Stimulated activated CD4-positive, alpha-beta T cell treated with anti-CD3 and anti-CD28 coated beads, Interleukin-2, amount 100 ng/mL, for 48 hours (primary cell): ENCODE data around the gene TENT4B.

Experiments used
- DNase-seq, 2 donors: peaks; one replicate each; pipeline ENCODE4 v3.0.0-alpha.2; 2020

The TENT4B gene

DNA sequence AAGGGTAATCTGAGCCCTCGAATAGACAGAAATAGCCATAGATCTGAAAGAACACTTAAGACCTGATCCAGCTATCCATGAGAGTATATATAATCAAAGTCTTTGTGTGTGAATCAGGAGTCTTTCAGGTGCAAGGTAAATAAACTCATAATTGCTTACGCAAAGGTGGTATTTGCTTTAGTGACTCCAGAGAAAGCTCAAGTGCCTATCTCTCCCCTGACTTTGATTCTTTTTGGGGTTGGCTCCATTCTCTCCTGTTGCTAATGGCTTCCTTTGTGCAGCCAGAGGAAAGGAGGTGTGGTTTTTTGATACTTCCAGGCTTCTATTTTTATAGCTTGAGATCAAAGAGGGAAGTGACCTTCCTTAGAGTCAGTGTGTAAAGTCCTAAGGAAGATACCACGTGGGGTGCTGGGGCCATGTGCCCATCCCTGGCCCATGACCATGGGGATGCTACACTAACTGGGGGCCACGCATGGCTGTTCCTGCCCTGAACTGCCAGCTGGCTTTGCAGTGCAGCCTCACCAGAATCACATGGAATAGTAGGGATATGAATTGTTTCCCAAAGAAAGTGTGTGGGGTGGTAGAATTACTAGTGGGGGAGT lies 45.8 kb downstream of the TENT4B start:
- no peak for DNase-seq

DNA sequence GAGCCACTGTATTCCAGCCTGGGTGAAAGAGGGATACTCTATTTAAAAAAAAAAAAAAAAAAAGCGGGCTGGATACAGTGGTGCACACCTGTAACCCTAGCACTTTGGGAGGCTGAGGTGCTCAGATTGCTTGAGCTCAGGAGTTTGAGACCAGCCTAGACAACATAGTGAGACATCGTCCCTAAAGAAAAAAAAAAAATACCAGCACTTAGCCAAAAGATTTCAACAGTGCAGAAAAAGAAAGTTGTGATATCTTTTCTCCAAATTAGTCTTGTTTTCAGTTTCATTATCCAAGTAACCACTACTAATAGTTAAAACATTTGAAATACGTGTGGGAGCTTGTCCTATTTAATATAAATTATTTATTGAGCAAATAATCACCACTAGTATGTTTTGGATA lies 48.7 kb downstream of the TENT4B start:
- no peak for DNase-seq

DNA sequence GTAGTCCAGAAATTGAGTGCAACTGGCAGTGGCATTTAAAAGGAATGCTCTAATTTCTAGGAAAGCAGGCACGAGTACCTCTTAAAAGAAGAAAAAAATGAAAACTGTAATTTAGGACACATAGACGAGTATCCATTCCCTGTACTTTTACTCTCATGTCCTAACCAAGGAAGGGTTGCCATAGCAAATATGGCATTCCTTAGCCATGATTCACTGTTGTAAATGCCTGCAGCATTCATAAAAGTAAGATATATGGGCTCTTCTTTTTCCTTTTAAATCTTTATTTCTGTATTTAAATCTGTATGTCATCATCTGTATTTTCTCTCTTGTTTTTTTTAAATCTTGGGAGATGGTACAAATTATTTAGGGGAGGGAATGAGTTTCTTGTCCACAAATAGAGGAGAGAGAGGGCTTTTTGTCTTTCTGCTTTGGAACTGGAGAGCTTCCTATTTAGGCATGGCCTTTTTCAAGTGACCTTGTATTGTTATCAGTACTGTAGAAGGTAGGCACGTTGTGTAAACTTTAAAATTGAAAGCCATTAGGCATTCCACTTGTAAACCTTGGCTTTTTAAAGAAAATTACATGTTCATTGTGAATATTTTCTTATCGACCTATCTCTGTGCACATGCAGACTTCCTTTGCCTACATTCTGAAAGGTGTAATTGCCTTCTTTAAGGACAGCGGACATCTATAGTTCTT lies 50.0 kb downstream of the TENT4B start:
- no peak for DNase-seq

DNA sequence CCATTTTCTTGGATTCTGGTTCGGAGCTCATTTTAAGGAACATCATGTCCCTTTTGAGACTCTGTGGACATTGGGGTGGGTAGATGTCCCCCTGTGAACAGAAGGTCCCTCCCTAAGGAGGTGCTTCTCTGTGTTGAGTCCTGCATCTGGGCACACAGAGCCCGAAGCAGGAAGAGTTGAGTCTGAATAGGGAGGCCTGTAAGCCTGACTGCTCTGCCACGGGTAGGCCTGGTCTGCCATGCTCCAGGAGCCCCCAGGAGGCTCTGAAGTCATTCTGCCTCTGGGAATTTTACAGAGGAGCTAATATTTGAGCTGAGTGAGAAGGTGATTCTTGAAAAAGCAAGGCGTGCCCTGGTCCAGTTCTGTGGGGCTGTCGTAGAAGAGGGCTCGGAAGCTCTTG lies 50.6 kb downstream of the TENT4B start:
- DNase-seq: no peak

DNA sequence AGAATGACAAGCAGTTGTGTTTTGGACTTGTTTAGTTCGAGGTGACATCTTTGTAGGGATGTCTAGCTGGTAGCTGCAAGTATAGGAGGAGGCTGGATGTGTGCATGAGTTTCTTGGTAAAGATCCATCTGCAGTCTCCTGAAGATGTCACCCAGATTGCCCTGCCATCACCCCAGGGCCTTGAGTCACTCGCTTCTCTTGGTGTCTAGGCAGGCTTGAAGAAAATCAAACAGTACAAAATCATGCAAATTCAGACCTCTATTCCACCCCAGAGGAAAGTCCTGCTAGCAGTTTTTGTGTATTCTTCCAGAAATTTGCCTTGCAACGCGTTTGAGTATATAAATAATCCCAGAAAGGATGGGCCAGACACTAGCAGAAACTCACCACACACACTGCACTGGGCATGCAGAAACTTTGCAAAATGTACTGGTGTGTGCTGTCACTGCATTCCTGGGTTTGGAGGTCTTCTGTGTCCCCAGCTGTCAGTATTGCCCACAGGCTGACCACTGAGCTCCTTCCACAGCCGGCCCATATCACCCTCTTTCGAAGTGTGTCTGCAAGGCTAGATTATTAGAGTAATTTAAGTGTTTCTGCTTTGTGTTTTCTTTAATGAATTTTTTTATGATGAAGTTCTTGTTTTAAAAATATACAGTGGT lies 51.5 kb downstream of the TENT4B start:
- DNase-seq: no peak

DNA sequence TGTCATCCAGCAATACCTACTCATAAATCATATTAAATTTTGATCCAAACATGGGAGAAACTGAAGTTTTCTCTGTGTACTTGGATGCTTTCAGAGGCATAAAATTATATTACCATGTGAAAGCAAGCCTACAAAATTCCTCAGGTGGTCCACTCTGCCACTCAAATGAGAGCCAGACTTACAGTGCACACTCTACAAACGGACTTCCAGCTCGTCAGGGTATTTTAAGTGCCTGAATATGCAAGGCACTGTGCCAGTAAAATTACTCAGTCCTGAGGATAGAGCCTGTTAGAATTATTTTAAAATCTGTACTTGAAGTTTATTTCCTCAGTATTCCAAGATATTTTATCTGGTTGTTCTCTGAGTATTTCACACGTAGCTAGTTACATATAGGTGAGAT lies 54.5 kb downstream of the TENT4B start:
- no peak for DNase-seq

DNA sequence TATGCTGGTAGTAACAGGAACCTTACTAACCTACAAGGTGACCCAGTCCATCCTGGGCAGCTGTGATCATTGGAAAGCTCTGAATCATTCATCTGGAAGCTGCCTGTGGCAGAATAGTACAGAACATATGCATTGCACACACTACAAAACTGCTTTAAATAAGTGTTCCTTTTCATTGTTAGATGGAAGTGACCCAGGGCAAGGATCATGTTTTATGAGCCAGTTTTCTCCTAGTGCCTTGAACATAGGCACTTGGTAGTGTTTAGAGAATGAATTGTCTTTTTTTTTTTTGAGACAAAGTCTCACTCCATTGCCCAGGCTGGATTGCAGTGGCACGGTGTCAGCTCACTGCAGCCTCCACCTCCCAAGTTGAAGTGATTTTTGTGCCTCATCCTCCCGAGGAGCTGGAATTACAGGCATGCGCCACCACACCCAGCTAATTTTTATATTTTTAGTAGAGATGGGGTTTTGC lies 55.4 kb downstream of the TENT4B start:
- DNase-seq: no peak

DNA sequence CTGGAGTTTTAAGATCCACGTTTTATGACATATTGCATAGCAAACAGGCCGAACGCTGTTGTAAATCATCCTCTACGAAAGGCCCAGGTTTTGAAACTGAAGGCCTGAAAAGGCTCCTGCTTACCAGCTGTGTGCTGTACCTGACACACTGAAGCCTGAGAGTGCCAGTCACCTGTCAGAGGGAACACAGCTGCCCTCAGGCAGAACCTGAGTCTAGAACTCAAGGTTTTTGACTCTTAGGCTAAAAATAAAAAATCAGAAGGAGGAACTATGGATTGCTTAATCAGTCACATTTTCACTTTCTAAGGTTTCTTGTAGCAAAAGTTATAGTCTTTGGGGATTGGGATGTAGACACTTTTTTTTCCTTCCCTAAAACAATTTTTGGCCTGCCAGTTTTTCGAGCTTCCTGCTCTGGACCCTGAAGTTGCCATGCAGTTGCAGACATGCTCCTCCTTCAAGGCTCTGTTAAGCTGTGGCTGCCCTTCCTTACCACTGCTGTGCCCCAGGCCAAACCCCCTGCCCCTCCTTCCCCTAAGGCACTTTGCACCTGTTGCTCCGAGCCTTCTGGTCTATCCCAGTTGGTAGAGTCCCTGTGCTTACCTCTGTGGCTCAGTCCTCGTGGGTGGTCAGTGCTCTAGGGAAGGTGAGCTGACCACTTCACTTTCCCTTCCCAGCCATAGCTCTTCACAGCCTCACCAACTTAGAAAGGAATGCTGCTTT lies 56.6 kb downstream of the TENT4B start:
- no peak for DNase-seq

DNA sequence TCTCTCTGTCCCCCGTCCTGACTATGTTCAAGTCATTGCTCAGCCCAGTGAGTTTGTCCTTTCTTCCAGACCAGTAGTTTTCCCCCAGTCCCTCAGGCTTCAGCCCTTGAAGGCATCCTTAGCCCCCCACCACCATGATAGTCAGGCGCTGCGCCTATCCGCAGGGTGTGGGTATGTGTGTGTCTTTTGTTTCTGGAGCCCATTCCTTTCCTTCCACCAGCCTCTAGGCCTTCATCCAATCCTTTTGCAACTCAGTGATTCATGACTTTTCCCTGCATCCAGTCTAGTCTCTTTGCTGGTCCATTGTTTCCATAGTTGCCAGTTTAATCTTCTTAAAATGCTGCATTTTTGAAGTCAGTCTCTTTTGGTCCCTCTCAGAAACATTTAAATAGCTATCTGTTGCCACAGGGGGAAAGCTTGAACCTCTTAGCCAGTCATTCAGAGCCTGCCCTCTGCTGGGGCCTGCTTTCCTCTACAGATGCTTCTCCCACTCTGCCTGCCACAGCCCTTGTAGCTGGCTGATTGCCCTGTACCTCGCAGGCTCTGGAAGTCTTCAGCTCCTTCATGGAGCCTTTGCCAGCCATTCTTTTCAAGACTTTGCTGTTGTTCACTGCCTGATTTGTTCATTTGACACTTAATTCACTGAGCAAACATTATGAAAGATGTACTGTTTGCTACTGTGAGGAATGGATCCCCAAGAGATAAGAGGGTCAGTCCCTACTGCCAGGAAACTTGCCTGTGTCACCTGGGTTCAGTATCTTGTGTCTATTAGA lies 57.3 kb downstream of the TENT4B start:
- DNase-seq: peak; percentile 38 to 50

DNA sequence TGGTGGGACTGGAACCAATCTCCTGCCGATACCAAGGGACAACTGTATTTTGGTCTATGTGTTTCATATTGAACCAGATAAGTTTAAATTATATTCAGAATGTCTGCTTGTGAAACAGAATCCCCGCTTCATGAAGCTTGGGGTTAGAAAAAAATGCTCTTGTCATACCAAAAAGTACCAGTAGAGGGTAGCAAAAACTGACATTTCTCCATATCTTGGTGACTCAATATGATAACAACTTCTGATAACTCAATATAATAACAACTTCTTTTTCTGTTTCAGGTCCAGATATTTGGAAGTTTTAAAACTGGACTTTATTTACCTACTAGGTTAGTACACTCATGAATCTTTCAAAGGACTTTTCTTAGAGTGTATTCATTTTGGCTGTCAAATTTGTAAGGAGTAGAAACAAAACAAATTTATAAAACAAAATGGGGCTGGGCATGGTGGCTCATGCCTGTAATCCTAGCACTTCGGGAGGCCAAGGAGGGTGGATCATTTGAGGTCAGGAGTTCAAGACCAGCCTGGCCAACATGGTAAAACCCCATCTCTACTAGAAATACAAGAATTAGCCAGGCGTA lies 60.9 kb downstream of the TENT4B start:
- no peak for DNase-seq

DNA sequence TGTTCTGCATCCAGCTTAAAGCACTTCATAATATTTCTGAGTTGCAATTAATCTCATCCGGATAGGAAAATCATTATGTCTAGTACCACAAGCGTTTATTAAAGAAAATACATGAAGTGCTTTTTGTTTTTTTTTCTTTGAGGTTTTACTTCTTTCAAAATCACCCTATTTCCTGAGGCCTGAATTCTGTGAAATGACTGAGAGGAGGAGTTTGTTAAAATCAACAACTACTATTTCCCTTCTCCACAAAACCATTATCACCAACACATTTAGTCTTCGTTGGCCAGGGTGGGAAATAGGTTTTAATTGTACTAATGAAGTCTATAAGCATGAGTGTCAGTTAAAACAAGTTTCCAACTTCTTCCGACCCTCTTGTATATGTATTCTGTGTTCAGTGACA lies 62.6 kb downstream of the TENT4B start:
- DNase-seq: no peak

DNA sequence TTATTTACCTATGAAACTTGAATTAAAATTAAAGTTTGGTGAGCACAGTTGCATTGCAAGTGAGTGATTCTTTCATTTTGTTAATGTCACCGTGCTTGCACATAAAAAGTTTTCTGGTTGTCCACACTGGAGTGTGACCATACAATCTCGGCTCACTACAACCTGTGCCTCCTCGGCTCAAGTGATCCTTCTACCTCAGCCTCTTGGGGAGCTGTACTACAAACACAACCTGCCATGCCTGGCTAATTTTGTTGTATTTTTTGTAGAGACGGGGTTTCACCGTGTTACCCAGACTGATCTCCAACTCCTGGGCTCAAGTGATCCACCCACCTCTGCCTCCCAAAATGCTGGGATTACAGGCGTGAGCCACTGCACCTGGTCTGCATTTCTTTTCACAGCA lies 63.1 kb downstream of the TENT4B start:
- DNase-seq: no peak

DNA sequence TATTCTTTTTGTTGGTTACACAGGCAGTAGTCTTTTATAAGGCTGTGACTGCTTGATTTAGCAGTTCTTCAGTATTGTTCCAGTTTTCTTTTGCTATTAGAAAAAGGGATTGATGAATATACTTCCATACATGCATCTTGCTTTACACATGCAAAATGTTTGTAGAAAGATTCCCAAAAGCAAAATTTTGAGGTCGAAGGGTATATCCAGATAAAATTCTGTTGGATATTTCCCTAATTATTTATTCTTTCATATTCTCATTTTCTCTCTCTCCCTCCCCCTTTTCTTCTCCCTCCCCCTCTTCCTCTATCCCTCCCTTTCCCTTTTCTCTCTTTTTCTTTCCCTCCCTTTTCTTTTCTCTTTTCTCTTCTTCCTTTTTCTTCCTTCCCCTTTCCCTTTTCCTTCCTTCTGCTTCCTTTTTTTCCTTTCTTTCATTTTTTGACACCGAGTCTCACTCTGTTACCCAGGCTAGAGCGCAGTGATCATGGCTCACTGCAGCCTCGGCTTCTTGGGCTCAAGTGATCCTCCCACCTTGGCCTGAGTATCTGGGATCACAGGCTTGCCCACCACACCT lies 66.4 kb downstream of the TENT4B start:
- DNase-seq: no peak

DNA sequence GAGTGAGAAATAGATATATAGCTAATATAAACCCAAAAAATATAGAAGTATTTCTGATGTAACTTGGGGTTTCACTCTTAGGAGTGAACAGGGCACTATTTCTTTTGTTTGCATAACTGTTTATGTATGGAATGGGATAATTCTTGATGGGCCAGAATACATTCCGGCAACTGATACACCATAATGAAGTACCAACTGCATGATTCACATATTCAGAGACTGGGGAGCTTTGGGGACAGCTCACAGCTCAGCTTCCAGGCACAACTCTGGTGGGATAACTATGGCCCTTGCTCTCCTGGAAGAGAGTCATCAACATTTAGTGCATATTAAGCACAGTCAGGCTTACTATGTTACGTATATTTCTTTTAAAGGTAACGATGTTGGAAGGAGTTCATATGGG lies 71.2 kb downstream of the TENT4B start:
- no peak for DNase-seq

DNA sequence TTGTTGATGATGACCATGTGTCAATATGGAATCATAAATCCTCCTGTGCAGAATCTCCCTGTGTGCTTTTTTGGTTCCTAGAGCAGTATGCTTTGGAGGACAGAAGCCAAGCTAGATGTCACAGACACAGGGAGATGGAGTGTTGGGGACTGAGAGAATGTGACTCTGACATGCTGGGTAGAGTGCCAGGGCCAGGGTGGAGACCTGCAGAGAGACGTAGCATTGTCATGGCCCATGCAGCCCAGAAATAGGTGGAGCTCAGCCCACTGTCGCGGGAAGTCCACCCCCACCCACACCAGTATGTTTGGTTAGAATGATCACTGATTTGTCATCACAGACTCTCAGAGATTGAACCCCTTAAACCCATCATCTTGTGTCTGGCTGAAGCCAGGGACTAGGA lies 74.0 kb downstream of the TENT4B start:
- no peak for DNase-seq

DNA sequence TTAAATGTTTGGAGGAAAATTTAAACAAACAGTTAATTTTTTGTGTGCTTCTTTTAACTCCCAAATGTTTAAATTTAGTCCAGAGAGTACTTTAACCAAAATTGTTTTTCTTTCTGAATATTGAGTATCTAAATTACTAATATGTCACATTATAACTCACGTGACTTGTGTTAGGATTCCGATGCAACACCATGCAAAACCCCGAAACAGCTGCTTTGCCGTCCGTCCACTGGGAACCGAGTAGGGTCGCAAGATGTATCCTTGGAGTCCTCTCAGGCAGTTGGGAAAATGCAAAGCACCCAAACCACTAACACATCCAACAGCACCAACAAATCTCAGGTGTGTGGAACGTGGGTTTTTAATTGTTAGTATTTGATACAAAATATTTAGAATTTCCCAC lies 74.6 kb downstream of the TENT4B start:
- no peak for DNase-seq

DNA sequence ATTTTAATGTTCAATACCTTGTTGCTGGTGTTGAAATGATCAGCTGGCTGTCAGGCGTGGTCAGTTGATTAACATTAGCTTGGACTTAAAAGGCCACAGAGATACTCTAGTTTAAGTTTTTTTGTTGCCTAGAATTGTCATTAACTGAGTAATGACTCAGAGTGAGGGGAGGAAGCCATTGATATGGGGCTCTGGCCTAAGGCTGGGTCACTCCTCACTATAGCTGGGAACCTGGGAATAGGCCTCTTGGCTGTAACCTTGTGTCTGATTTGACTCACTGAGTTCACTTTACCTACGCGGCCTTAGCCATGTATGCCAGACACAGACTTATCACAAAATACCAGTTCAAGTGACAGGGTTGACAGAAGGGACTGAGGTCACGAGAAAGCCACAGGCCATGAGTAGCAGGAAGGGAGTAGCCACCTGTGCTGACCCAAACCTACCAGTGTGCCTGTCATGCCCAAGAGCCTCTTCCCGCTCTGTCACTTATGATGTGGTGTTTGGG lies 75.3 kb downstream of the TENT4B start:
- no peak for DNase-seq

DNA sequence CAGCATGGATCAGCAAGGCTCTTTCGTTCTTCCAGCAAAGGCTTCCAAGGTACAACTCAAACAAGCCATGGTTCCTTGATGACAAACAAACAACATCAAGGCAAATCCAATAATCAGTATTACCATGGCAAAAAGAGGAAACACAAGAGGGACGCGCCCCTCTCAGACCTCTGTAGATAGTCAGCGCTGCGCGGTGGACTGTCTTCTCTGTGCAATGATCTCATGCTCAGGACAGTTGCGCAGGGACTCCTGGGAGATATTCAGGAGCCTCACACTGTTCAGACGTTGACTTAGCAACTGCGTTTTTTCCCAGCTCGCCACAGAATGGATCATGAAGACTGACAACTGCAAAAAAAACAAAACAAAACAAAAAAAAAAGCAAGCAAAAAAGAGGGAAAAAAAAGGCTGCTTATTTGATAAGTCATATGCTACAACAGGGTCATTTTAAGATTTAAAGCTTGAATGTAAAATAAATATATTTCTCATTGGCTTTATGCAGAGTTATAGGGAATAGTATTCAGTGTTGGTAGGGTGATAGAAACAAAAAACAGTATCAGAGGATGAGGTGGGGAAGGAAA lies 76.1 kb downstream of the TENT4B start:
- DNase-seq: no peak

DNA sequence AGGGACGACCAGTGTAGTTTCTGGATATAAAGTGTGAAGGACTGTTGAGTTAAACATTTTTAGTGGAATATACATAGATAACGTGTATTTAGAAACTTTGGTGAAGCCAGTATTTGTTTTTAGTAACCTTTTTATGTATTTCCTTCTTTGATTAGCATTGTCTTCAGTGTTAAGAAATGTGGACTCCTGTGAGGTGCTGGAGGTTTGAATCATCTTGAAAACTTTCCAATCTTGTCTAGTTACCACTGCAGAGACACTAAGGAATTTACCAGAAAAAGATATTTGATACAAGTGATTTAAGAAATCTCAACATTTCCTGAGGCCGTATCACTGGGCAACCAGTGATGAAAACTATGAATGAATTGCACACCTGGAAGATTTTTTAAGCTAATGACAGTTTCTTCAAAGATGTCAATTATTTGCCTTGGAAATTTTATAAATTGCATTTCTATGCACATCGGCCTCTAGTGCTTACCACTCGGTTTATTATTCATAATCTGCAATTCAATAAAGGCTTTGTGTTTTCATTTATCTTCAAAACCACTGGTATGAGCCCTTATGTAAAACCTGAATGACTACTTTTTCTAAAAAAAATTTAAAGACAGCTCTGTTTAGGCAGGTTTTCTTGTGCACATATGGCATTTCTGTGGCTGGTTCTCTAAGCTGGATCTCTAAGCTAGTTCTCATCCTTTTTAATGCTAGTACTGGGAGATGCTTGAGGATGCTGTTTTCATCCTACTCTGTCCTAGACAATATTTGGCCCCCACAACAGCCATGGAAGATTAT lies 81.9 kb downstream of the TENT4B start:
- DNase-seq: no peak

DNA sequence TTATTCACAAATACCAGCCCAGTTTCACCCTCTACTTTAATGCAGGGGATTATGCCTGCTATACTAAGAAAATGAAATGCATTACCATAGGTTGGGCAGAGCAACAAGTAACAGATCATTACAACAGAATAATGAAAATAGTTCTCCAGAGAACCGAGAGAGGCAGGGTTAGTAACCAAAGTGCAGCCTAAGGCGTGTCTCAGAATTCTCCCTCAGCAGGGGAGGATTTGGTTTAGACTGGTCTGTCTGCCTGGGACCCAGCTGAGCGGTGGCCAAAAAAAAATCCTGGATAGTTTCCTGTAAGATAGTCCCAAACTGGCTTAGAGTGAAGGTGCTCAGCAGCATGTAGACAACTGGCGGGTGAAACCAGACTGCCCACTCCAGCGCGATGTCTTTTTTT lies 82.5 kb downstream of the TENT4B start:
- no peak for DNase-seq

DNA sequence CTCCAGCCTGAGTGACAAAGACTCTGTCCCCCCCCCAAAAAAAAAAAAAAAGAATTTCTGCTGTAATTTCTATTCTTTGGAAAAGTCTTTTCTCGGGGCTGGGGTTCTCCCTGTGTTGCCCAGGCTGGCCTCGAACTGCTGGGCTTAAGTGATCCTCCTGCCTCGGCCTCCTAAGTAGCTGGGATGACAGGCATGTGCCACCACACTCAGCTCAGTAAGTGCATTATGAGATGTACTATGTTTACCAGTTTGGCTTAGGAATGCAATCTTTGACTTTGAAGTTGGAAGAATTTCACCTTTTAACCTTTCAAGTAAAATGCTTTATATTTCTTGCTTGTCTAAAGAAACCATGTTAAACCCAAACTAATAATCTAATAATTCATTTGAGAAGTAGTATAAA lies 85.2 kb downstream of the TENT4B start:
- no peak for DNase-seq
